Gastroesophageal sphincter (tissue), 3 donors: ENCODE data around the gene ABCB6.
"Not testable (repeated sequence)": the region's sequence is repeated elsewhere in the genome, so short reads cannot be mapped to it uniquely, and the experiment has no call there.

Experiments
- EP300 ChIP-seq: sonication (generic); formaldehyde crosslinking; IDR thresholded peaks from one replicate; pipeline ENCODE4 v1.6.1; 2017; ENCODE audit warnings: antibody characterized with exemption, mild to moderate bottlenecking
- POLR2A ChIP-seq, 2 donors: fragments of 450-650 bp; IDR thresholded peaks; one replicate each; pipeline ENCODE4 v1.6.1; 2017; ENCODE audit warnings: antibody characterized with exemption in 2 of 2, mild to moderate bottlenecking in 2 of 2, moderate library complexity in 1 of 2
- POLR2AphosphoS5 ChIP-seq: sonication (generic); formaldehyde crosslinking; IDR thresholded peaks from one replicate; pipeline ENCODE4 v1.6.1; 2017; ENCODE audit warnings: antibody characterized with exemption
- TF ChIP-seq, protein P1 (sequence below), 4 experiments: fragments of 200-600 bp in 2 of 4; fragments of 450-650 bp in 2 of 4; sonication (generic) in 1 of 4; IDR thresholded peaks; one replicate each; pipeline ENCODE4 v1.5.1; 2017 to 2019; ENCODE audit warnings: antibody characterized with exemption in 4 of 4, mild to moderate bottlenecking in 2 of 4, moderate library complexity in 2 of 4

DNA sequence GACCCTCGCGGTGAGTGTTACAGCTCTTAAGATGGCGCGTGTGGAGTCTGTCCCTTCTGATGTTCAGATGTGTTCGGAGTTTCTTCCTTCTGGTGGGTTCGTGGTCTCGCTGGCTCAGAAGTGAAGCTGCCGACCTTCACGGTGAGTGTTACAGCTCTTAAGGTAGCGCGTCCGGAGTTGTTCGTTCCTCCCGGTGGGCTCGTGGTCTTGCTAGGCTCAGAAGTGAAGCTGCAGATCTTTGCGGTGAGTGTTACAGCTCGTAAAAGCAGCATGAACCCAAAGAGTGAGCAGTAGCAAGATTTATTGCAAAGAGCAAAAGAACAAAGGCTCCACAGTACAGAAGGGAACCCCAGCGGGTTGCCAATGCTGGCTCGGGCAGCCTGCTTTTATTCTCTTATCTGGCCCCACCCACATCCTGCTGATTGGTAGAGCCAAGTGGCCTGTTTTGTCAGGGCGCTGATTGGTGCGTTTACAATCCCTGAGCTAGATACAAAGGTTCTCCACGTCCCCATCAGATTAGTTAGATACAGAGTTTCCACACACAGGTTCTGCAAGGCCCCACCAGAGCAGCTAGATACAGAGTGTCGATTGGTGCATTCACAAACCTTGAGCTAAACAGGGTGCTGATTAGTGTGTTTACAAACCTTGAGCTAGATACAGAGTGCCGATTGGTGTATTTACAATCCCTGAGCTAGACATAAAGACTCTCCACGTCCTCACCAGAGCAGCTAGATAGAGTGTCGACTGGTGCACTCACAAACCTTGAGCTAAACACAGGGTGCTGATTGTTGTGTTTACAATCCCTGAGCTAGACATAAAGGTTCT lies 18.0 kb downstream of the ABCB6 start:
- not testable (repeated sequence) for TF ChIP-seq EP300; POLR2A (IDR thresholded peaks at IDR 0.05); POLR2AphosphoS5
- TF ChIP-seq, protein P1, sequence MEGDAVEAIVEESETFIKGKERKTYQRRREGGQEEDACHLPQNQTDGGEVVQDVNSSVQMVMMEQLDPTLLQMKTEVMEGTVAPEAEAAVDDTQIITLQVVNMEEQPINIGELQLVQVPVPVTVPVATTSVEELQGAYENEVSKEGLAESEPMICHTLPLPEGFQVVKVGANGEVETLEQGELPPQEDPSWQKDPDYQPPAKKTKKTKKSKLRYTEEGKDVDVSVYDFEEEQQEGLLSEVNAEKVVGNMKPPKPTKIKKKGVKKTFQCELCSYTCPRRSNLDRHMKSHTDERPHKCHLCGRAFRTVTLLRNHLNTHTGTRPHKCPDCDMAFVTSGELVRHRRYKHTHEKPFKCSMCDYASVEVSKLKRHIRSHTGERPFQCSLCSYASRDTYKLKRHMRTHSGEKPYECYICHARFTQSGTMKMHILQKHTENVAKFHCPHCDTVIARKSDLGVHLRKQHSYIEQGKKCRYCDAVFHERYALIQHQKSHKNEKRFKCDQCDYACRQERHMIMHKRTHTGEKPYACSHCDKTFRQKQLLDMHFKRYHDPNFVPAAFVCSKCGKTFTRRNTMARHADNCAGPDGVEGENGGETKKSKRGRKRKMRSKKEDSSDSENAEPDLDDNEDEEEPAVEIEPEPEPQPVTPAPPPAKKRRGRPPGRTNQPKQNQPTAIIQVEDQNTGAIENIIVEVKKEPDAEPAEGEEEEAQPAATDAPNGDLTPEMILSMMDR (IDR thresholded peaks at IDR 0.05): not testable (repeated sequence)
